GM19238 (cell line): ENCODE results near the gene FBXL4.

Experiments
- DNase-seq: peaks from one replicate; pipeline ENCODE4 v3.0.0; 2011; ENCODE audit warnings: low spot score; ENCODE audit not compliant: insufficient read length

Gene FBXL4

GRCh38 chr6:98840385-98840784 is 107.4 kb downstream of the FBXL4 start:
- no peak for DNase-seq

- no peak for DNase-seq
Observed at GRCh38 chr6:98839781-98840361, 107.9 kb downstream of the FBXL4 start.

GRCh38 chr6:98838975-98839374 is 108.8 kb downstream of the FBXL4 start:
- no peak for DNase-seq

GRCh38 chr6:98838032-98838431 is 109.7 kb downstream of the FBXL4 start:
- DNase-seq: no peak

- DNase-seq: no peak
Observed at GRCh38 chr6:98836962-98837944, 110.5 kb downstream of the FBXL4 start.

GRCh38 chr6:98836025-98836961 is 111.5 kb downstream of the FBXL4 start:
- no peak for DNase-seq

GRCh38 chr6:98835149-98836024 is 112.4 kb downstream of the FBXL4 start:
- DNase-seq: no peak

GRCh38 chr6:98834060-98835031 is 113.4 kb downstream of the FBXL4 start, which contains the start of gene POU3F2:
POU3F2 (plus strand) TSS chr6:98834574; CDS start chr6:98834874, 300 bp downstream.
- DNase-seq: peak; percentile 75

- DNase-seq: no peak
Observed at GRCh38 chr6:98833307-98834059, 114.3 kb downstream of the FBXL4 start.

- DNase-seq: no peak
Observed at GRCh38 chr6:98833057-98833306, 114.8 kb downstream of the FBXL4 start.

GRCh38 chr6:98832284-98833056 is 115.3 kb downstream of the FBXL4 start:
- DNase-seq: no peak

- no peak for DNase-seq
Observed at GRCh38 chr6:98831959-98832283, 115.8 kb downstream of the FBXL4 start.

- no peak for DNase-seq
Observed at GRCh38 chr6:98831057-98831958, 116.4 kb downstream of the FBXL4 start.

GRCh38 chr6:98830146-98830545 is 117.6 kb downstream of the FBXL4 start:
- no peak for DNase-seq

- DNase-seq: no peak
Observed at GRCh38 chr6:98828941-98829411, 118.8 kb downstream of the FBXL4 start.

- no peak for DNase-seq
Observed at GRCh38 chr6:98828211-98828788, 119.4 kb downstream of the FBXL4 start.
